PC-3 (cell line): ENCODE results near the gene FOXL3. TPM values are rescaled to one million over a fixed set of nuclear protein-coding genes. Genes with fewer than 3 reads are reported as not detected.

Experiments
- ATAC-seq: fragments of 200-7000 bp; cut with Tn5 transposase; 2 replicates; pipeline ENCODE4 v1.9.1; 2020; ENCODE audit warnings: mild to moderate bottlenecking, moderate library complexity
- BruUV-seq: library from RNA; stranded (reverse); fragments of 400-500 nt; replicated peaks from 2 replicates; lab custom pipeline; 2021; lab: Mats Ljungman, UMichigan
- CTCF ChIA-PET: fragments of 300-600 bp; sonication (Branson Sonifier 250); formaldehyde crosslinking; loops from one replicate; lab custom pipeline; 2022; ENCODE audit warnings: antibody characterized with exemption; lab: Charles Lee
- POLR2A ChIA-PET: fragments of 300-600 bp; sonication (Branson Sonifier 250); formaldehyde crosslinking; loops from one replicate; lab custom pipeline; 2022; ENCODE audit warnings: antibody characterized with exemption; ENCODE audit not compliant: unreplicated experiment; lab: Charles Lee
- DNase-seq: peaks from one replicate; pipeline ENCODE4 v3.0.0-alpha.2; 2015
- H2AFZ ChIP-seq: fragments of 300-600 bp; sonication (generic); 2 replicates; pipeline ENCODE4 v1.6.0; 2016; ENCODE audit warnings: antibody characterized with exemption, low read length
- H3F3A ChIP-seq: fragments of 300-600 bp; sonication (generic); one replicate; pipeline ENCODE4 v1.6.0; 2017; ENCODE audit warnings: antibody characterized with exemption, low read length, control low read depth, mild to moderate bottlenecking; ENCODE audit not compliant: unreplicated experiment
- H3K27ac ChIP-seq: fragments of 300-600 bp; sonication (generic); 2 replicates; pipeline ENCODE4 v1.5.1; 2016; ENCODE audit warnings: mild to moderate bottlenecking, low read length
- H3K27me3 ChIP-seq: fragments of 300-600 bp; sonication (generic); 2 replicates; pipeline ENCODE4 v1.6.1; 2016; ENCODE audit warnings: low read length, mixed read lengths
- H3K36me3 ChIP-seq: fragments of 300-600 bp; sonication (generic); 2 replicates; pipeline ENCODE4 v1.6.1; 2016; ENCODE audit warnings: low read depth, mixed run types, low read length, mixed read lengths
- H3K4me1 ChIP-seq: fragments of 300-600 bp; sonication (generic); 2 replicates; pipeline ENCODE4 v1.5.1; 2016; ENCODE audit warnings: low read length; ENCODE audit not compliant: insufficient read depth
- H3K4me2 ChIP-seq: fragments of 300-600 bp; sonication (generic); 2 replicates; pipeline ENCODE4 v1.6.0; 2016; ENCODE audit warnings: low read length
- H3K4me3 ChIP-seq: fragments of 300-600 bp; sonication (generic); 2 replicates; pipeline ENCODE4 v1.5.1; 2016; ENCODE audit warnings: mild to moderate bottlenecking, low read length, mixed read lengths
- H3K79me2 ChIP-seq: fragments of 300-600 bp; sonication (generic); 2 replicates; pipeline ENCODE4 v1.6.1; 2017; ENCODE audit warnings: low read length, mixed read lengths
- H3K9ac ChIP-seq: fragments of 300-600 bp; sonication (generic); 2 replicates; pipeline ENCODE4 v1.6.0; 2016; ENCODE audit warnings: mild to moderate bottlenecking, low read length
- H3K9me2 ChIP-seq: fragments of 300-600 bp; sonication (generic); replicated peaks from 2 replicates; pipeline ENCODE4 v1.6.1; 2016; ENCODE audit warnings: mixed run types, low read length, mixed read lengths
- H3K9me3 ChIP-seq: fragments of 300-600 bp; sonication (generic); 2 replicates; pipeline ENCODE4 v1.6.1; 2016; ENCODE audit warnings: low read length, mixed read lengths
- H4K20me1 ChIP-seq: fragments of 300-600 bp; sonication (generic); 2 replicates; pipeline ENCODE4 v1.6.1; 2016; ENCODE audit warnings: low read length, mixed read lengths
- CTCF ChIP-seq: fragments of 300-600 bp; sonication (generic); conservative IDR thresholded peaks from 2 replicates; pipeline ENCODE4 v1.5.1; 2017; ENCODE audit warnings: antibody characterized with exemption, low read depth, mild to moderate bottlenecking, low read length
- EZH2 ChIP-seq: fragments of 300-600 bp; sonication (generic); IDR thresholded peaks from one replicate; pipeline ENCODE4 v1.6.1; 2017; ENCODE audit warnings: antibody characterized with exemption, mild to moderate bottlenecking, low read length; ENCODE audit not compliant: unreplicated experiment
- EZH2phosphoT487 ChIP-seq: fragments of 300-600 bp; sonication (generic); IDR thresholded peaks from 2 replicates; pipeline ENCODE4 v1.6.1; 2018; ENCODE audit warnings: mild to moderate bottlenecking, antibody characterized with exemption, low read length, borderline replicate concordance
- intact Hi-C: fragments of 100-400 bp; cut with micrococcal nuclease; formaldehyde crosslinking; loops from 2 replicates; pipeline ENCODE4 v1.9.0; 2023
- total RNA-seq: library from RNA; depleted of rRNA; stranded (reverse); fragments of >200 nt; gene quantifications from 2 replicates; pipeline ENCODE4 v1.2.3, GENCODE V29; 2014

The FOXL3 gene
- total RNA-seq, 1 experiment from 2014 or later = not detected

- intact Hi-C loops = no loop called here
- ATAC-seq = no peak
- H3K79me2 ChIP-seq = no peaks in the 10 kb centered on the region
- peaks cover 8% of the 10 kb centered on the region; the same call in 1 of the 2 replicates for H3K9me3 ChIP-seq
- H3K9ac ChIP-seq = no peak overlapping the region
- H3K27ac ChIP-seq = no peak overlapping the region
- POLR2A ChIA-PET = no interaction called here
- no peaks in the 10 kb centered on the region for H3K9me2 ChIP-seq
- no peak overlapping the region for H2AFZ ChIP-seq
- peaks cover 21% of the 10 kb centered on the region; the same call in 1 of the 2 replicates for H3K36me3 ChIP-seq
- DNase-seq = no peak
- no peak overlapping the region for H3K4me3 ChIP-seq
- no peaks in the 10 kb centered on the region for H4K20me1 ChIP-seq
- no peaks in the 10 kb centered on the region for H3F3A ChIP-seq
- BruUV-seq = no TSS peak
- H3K27me3 ChIP-seq = no peaks in the 10 kb centered on the region
- H3K4me1 ChIP-seq = no peaks in the 10 kb centered on the region
- TF ChIP-seq EZH2phosphoT487 (no peak), EZH2 (no peak), CTCF (no peak)
- CTCF ChIA-PET = no interaction called here
- H3K4me2 ChIP-seq = no peak overlapping the region
These were observed 30.8 kb upstream of the FOXL3 start for GRCh38 chr7:259191-259505.

- BruUV-seq = TSS peak; percentile 24
- Histone ChIP-seq H3K4me3 (no peak overlapping the region), H3K27me3 (no peaks in the 10 kb centered on the region), H3K4me2 (no peak overlapping the region), H2AFZ (no peak overlapping the region), H3K9me2 (no peaks in the 10 kb centered on the region), H3K79me2 (no peaks in the 10 kb centered on the region), H3K9ac (no peak overlapping the region), H3K9me3 (peaks cover 8% of the 10 kb centered on the region; the same call in 1 of the 2 replicates), H4K20me1 (no peaks in the 10 kb centered on the region), H3K27ac (no peak overlapping the region), H3K4me1 (no peaks in the 10 kb centered on the region), H3F3A (no peaks in the 10 kb centered on the region), H3K36me3 (peaks cover 21% of the 10 kb centered on the region; the same call in 1 of the 2 replicates)
- DNase-seq = no peak
- TF ChIP-seq EZH2 (no peak), EZH2phosphoT487 (no peak), CTCF (no peak)
- POLR2A ChIA-PET = no interaction called here
- CTCF ChIA-PET = no interaction called here
- intact Hi-C loops = no loop called here
- ATAC-seq = no peak
These were observed 30.1 kb upstream of the FOXL3 start for GRCh38 chr7:259751-260405.

- no peaks in the 10 kb centered on the region for H4K20me1 ChIP-seq
- H3K27ac ChIP-seq = no peak overlapping the region
- no peak overlapping the region for H3K4me3 ChIP-seq
- peaks cover 8% of the 10 kb centered on the region; the same call in 1 of the 2 replicates for H3K9me3 ChIP-seq
- no peaks in the 10 kb centered on the region for H3K4me1 ChIP-seq
- H3K79me2 ChIP-seq = no peaks in the 10 kb centered on the region
- intact Hi-C loops = no loop called here
- peaks cover 21% of the 10 kb centered on the region; the same call in 1 of the 2 replicates for H3K36me3 ChIP-seq
- H3K27me3 ChIP-seq = no peaks in the 10 kb centered on the region
- H3K4me2 ChIP-seq = no peak overlapping the region
- no peak for ATAC-seq
- TF ChIP-seq CTCF (no peak), EZH2 (no peak), EZH2phosphoT487 (no peak)
- CTCF ChIA-PET = no interaction called here
- no peaks in the 10 kb centered on the region for H3K9me2 ChIP-seq
- no peak overlapping the region for H2AFZ ChIP-seq
- no peak overlapping the region for H3K9ac ChIP-seq
- no peak for DNase-seq
- no TSS peak for BruUV-seq
- POLR2A ChIA-PET = no interaction called here
- no peaks in the 10 kb centered on the region for H3F3A ChIP-seq
These were observed 29.3 kb upstream of the FOXL3 start for GRCh38 chr7:260441-261281.
